Body of pancreas (tissue), 4 donors: ENCODE data around the gene SPAG6. TPM values are rescaled to one million over a fixed set of nuclear protein-coding genes. Genes with fewer than 3 reads are reported as not detected.

Source experiments
- ATAC-seq: fragments of 150-250 bp; one replicate; pipeline ENCODE4 v1.9.1; 2016
- DNase-seq, 4 donors: peaks; one replicate each; pipeline ENCODE4 v3.0.0-alpha.2; 2019
- H3K27ac ChIP-seq, 4 donors: fragments of 200-600 bp; sonication (generic); 1 replicate in 3 of 4; 2 replicates in 1 of 4; pipeline versions ENCODE4 v1.5.1 to v1.6.1; 2016 to 2019; ENCODE audit warnings: mild to moderate bottlenecking in 1 of 4, mixed read lengths in 1 of 4, moderate library complexity in 1 of 4
- H3K27me3 ChIP-seq, 2 donors: fragments of 200-600 bp; sonication (generic); one replicate each; pipeline ENCODE4 v1.6.0; 2016; ENCODE audit warnings: mild to moderate bottlenecking in 1 of 2
- H3K36me3 ChIP-seq, 2 donors: fragments of 200-600 bp; sonication (generic); replicated peaks in 1 of 2; 2 replicates each; pipeline ENCODE4 v1.5.1; 2016; ENCODE audit warnings: low read depth in 2 of 2; ENCODE audit not compliant: insufficient read depth in 1 of 2
- H3K4me1 ChIP-seq: fragments of 200-600 bp; sonication (generic); one replicate; pipeline ENCODE4 v1.6.0; 2016
- H3K4me3 ChIP-seq, 2 donors: fragments of 200-600 bp; sonication (generic); 1 replicate in 1 of 2; 2 replicates in 1 of 2; pipeline ENCODE4 v1.5.1; 2016 to 2019
- H3K9me3 ChIP-seq, 3 donors: fragments of 200-600 bp; sonication (generic); 1 replicate in 2 of 3; 2 replicates in 1 of 3; pipeline ENCODE4 v1.5.1; 2016
- CTCF ChIP-seq, 7 experiments: fragments of 450-650 bp in 4 of 7; fragments of 200-600 bp in 3 of 7; sonication (generic) in 3 of 7; IDR thresholded peaks; one replicate each; pipeline ENCODE4 v1.5.1; 2016 to 2019; ENCODE audit warnings: antibody characterized with exemption in 7 of 7
- POLR2A ChIP-seq, 3 donors: fragments of 450-650 bp; IDR thresholded peaks; one replicate each; pipeline ENCODE4 v1.6.1; 2016; ENCODE audit warnings: antibody characterized with exemption in 3 of 3, mild to moderate bottlenecking in 2 of 3
- WGBS, 2 donors: methylation state at CpG; one replicate each; pipeline ENCODE4 v1.1.5; 2017; 5-methylcytosine and 5-hydroxymethylcytosine counted together
- intact Hi-C: fragments of 100-400 bp; cut with DNase I; formaldehyde crosslinking; loops from one replicate; pipeline ENCODE4 v1.15.1; 2023
- total RNA-seq, 2 donors: library from RNA; depleted of rRNA; stranded (reverse); fragments of >200 nt; gene quantifications; one replicate each; pipeline ENCODE4 v1.1.0, GENCODE V29; 2016

The SPAG6 gene
- total RNA-seq, 2 donors from 2014 or later = 0.26 TPM; not detected in 1

- no peaks in the 10 kb centered on the region for H3K9me3 ChIP-seq
- ATAC-seq (no peak), DNase-seq (peak in 2 of 4 donors; percentile 26 to 33)
- H3K27me3 ChIP-seq = no peaks in the 10 kb centered on the region
- intact Hi-C loops = no loop called here
- H3K27ac ChIP-seq = no peak overlapping the region
- TF ChIP-seq POLR2A (IDR thresholded peaks at IDR 0.05) = no peak
- H3K4me3 ChIP-seq = peak overlapping the region; percentile 19 to 21
- H3K36me3 ChIP-seq = no peaks in the 10 kb centered on the region
- WGBS, 2 donors = 0 to 2% methylated on average over 15 to 53 of the region's 57 CpGs
- H3K4me1 ChIP-seq = peaks cover 59% of the 10 kb centered on the region
Observed at GRCh38 chr10:22321924-22322640, 23.2 kb upstream of the SPAG6 start.

GRCh38 chr10:22322641-22323160, 22.6 kb upstream of the SPAG6 start:
- 61 to 64% methylated on average over 5 of the region's 5 CpGs for WGBS, 2 donors
- H3K9me3 ChIP-seq = no peaks in the 10 kb centered on the region
- H3K4me1 ChIP-seq = peaks cover 52% of the 10 kb centered on the region
- no peak for ATAC-seq
- no peak overlapping the region for H3K27ac ChIP-seq
- intact Hi-C loops = no loop called here
- H3K36me3 ChIP-seq = no peaks in the 10 kb centered on the region
- H3K4me3 ChIP-seq = peak overlapping the region in 1 of 2 donors; percentile 21
- TF ChIP-seq POLR2A (IDR thresholded peaks at IDR 0.05) (no peak), CTCF (IDR thresholded peaks at IDR 0.05) (no peak)
- no peaks in the 10 kb centered on the region for H3K27me3 ChIP-seq
- DNase-seq = no peak

- DNase-seq (no peak), ATAC-seq (no peak)
- Histone ChIP-seq H3K36me3 (no peaks in the 10 kb centered on the region), H3K27me3 (no peaks in the 10 kb centered on the region), H3K9me3 (no peaks in the 10 kb centered on the region), H3K27ac (no peak overlapping the region), H3K4me3 (no peak overlapping the region), H3K4me1 (peaks cover 42% of the 10 kb centered on the region)
- intact Hi-C loops = no loop called here
- TF ChIP-seq POLR2A (IDR thresholded peaks at IDR 0.05) (no peak), CTCF (IDR thresholded peaks at IDR 0.05) (no peak)
- 53 to 55% methylated on average over 5 of the region's 5 CpGs for WGBS, 2 donors
Observed at GRCh38 chr10:22323538-22324305, 21.6 kb upstream of the SPAG6 start.

- Histone ChIP-seq H3K27me3 (no peaks in the 10 kb centered on the region), H3K9me3 (no peaks in the 10 kb centered on the region), H3K27ac (no peak overlapping the region), H3K36me3 (peaks cover 4 to 5% of the 10 kb centered on the region in 2 donors), H3K4me3 (no peak overlapping the region), H3K4me1 (peaks cover 41% of the 10 kb centered on the region)
- no peak for ATAC-seq
- WGBS, 2 donors = 57 to 62% methylated on average over 4 of the region's 4 CpGs
- intact Hi-C loops = no loop called here
- TF ChIP-seq POLR2A (IDR thresholded peaks at IDR 0.05) = no peak
- no peak for DNase-seq
Observed at GRCh38 chr10:22324413-22324812, 20.9 kb upstream of the SPAG6 start.

- TF ChIP-seq POLR2A (IDR thresholded peaks at IDR 0.05) (no peak), CTCF (IDR thresholded peaks at IDR 0.05) (no peak)
- peak overlapping the region in 3 of 4 donors; percentile 56 to 69 (median 59) for H3K27ac ChIP-seq
- H3K4me3 ChIP-seq = peak overlapping the region in 1 of 2 donors; percentile 18
- DNase-seq (no peak), ATAC-seq (no peak)
- WGBS, 2 donors = 1 to 4% methylated on average over 9 of the region's 9 CpGs
- H3K9me3 ChIP-seq = no peaks in the 10 kb centered on the region
- peaks cover 6 to 8% of the 10 kb centered on the region in 2 donors for H3K36me3 ChIP-seq
- peaks cover 39% of the 10 kb centered on the region for H3K4me1 ChIP-seq
- H3K27me3 ChIP-seq = no peaks in the 10 kb centered on the region
- intact Hi-C loops = no loop called here
Observed at GRCh38 chr10:22324893-22325271, 20.4 kb upstream of the SPAG6 start.
